K562 (cell line): ENCODE results near the gene MPP7. TPM values are rescaled to one million over a fixed set of nuclear protein-coding genes. Genes with fewer than 3 reads are reported as not detected.

Experiments
- ATAC-seq: fragments of 200-7000 bp; cut with Tn5 transposase; 3 replicates; pipeline ENCODE4 v1.9.1; 2020; ENCODE audit warnings: moderate library complexity
- BruUV-seq: library from RNA; stranded (reverse); fragments of 400-500 nt; replicated peaks from 2 replicates; lab custom pipeline; 2021; lab: Mats Ljungman, UMichigan
- CTCF ChIA-PET: fragments of 300-600 bp; formaldehyde crosslinking; extraction: SDS; loops from one replicate; lab custom pipeline; 2021; ENCODE audit warnings: low intra/inter-chr PET ratio; lab: Yijun Ruan, JAX
- POLR2A ChIA-PET: fragments of 300-600, 350-650 bp; sonication (Branson Sonifier 250); formaldehyde crosslinking; extraction: SDS; loops from one replicate; lab custom pipeline; 2021; ENCODE audit warnings: antibody characterized with exemption, inconsistent platforms; lab: Yijun Ruan, JAX
- DNase-seq, 4 experiments: peaks; one replicate each; pipeline versions ENCODE4 v3.0.0 to v3.0.0-alpha.2; 2011 to 2018; ENCODE audit warnings: low spot score in 3 of 4, mixed read lengths in 3 of 4; ENCODE audit errors: extremely low read depth in 1 of 4
- FAIRE-seq: peaks from 2 replicates; lab custom pipeline; 2011; peaks lifted over from hg19 to GRCh38; lab: Jason Lieb, UNC
- H2AFZ ChIP-seq: 2 replicates; pipeline ENCODE4 v1.6.0; 2011; ENCODE audit warnings: low read depth, low read length, control low read depth, inconsistent platforms
- H3K27ac ChIP-seq: fragments of 200-600 bp; 3 replicates; pipeline ENCODE4 v1.8.0; 2011; ENCODE audit warnings: low read depth, mild to moderate bottlenecking, control low read depth, inconsistent platforms, low read length, moderate library complexity, mixed read lengths; ENCODE audit errors: extremely low read depth
- H3K27me3 ChIP-seq, 2 experiments: fragments of 300-600 bp in 1 of 2; 2 replicates in 1 of 2; 3 replicates in 1 of 2; pipeline versions ENCODE4 v1.6.0 to v1.8.0; 2011; ENCODE audit warnings: inconsistent platforms in 2 of 2, low read length in 2 of 2, mild to moderate bottlenecking in 1 of 2, mixed read lengths in 1 of 2, moderate library complexity in 1 of 2; ENCODE audit not compliant: control insufficient read depth in 2 of 2, insufficient read depth in 2 of 2
- H3K36me3 ChIP-seq: fragments of 300-600 bp; 3 replicates; pipeline ENCODE4 v1.8.0; 2011; ENCODE audit warnings: mild to moderate bottlenecking, low read length, inconsistent platforms; ENCODE audit not compliant: control insufficient read depth, insufficient read depth
- H3K4me1 ChIP-seq, 2 experiments: fragments of 200-600 bp in 1 of 2; replicated peaks in 1 of 2; 2 replicates in 1 of 2; 3 replicates in 1 of 2; pipeline versions ENCODE4 v1.5.1 to v1.8.0; 2011; ENCODE audit warnings: inconsistent platforms in 2 of 2, low read length in 2 of 2, mild to moderate bottlenecking in 1 of 2, mixed read lengths in 1 of 2, moderate library complexity in 1 of 2; ENCODE audit not compliant: control insufficient read depth in 2 of 2, insufficient read depth in 2 of 2
- H3K4me2 ChIP-seq: 2 replicates; pipeline ENCODE4 v1.6.1; 2011; ENCODE audit warnings: low read length, control low read depth, inconsistent platforms, mixed read lengths; ENCODE audit not compliant: insufficient read depth
- H3K4me3 ChIP-seq: fragments of 200-600 bp; sonication (generic), shearing (Covaris generic); 2 replicates; pipeline ENCODE4 v1.5.1; 2016; ENCODE audit warnings: control low read depth, inconsistent platforms
- H3K79me2 ChIP-seq: fragments of 200-600 bp; 3 replicates; pipeline ENCODE4 v1.8.0; 2011; ENCODE audit warnings: low read length, inconsistent platforms; ENCODE audit not compliant: control insufficient read depth, insufficient read depth
- H3K9ac ChIP-seq, 2 experiments: 2 replicates each; pipeline versions ENCODE4 v1.6.0 to v1.6.1; 2011; ENCODE audit warnings: low read depth in 2 of 2, low read length in 2 of 2, control low read depth in 1 of 2, inconsistent platforms in 1 of 2, mild to moderate bottlenecking in 1 of 2, mixed read lengths in 1 of 2; ENCODE audit not compliant: insufficient read depth in 1 of 2
- H3K9me1 ChIP-seq: one replicate; pipeline ENCODE4 v1.6.0; 2011; ENCODE audit warnings: inconsistent platforms, mild to moderate bottlenecking, low read length, moderate library complexity; ENCODE audit not compliant: control insufficient read depth, insufficient read depth
- H3K9me3 ChIP-seq: replicated peaks from 2 replicates; pipeline ENCODE4 v1.5.1; 2011; ENCODE audit warnings: low read depth, low read length, inconsistent platforms; ENCODE audit not compliant: control insufficient read depth, insufficient read depth
- H4K20me1 ChIP-seq: replicated peaks from 2 replicates; pipeline ENCODE4 v1.6.1; 2011; ENCODE audit warnings: low read length, inconsistent platforms, mixed read lengths; ENCODE audit not compliant: control insufficient read depth, insufficient read depth
- ETV5 ChIP-seq: sonication (generic); formaldehyde crosslinking; IDR thresholded peaks from 2 replicates; pipeline ENCODE4 v1.4.0; 2020; ENCODE audit warnings: low read depth, mild to moderate bottlenecking, missing genetic modification reagents
- GTF2E2 ChIP-seq: fragments of 200-800 bp; sonication (Bioruptor generic); IDR thresholded peaks from 2 replicates; pipeline ENCODE4 v1.6.1; 2016; ENCODE audit warnings: missing genetic modification characterization, missing compliant biosample characterization
- HINFP ChIP-seq: fragments of 450-650 bp; conservative IDR thresholded peaks from 2 replicates; pipeline ENCODE4 v1.6.1; 2016; ENCODE audit warnings: missing genetic modification characterization, low read depth, mild to moderate bottlenecking, control low read depth, missing compliant biosample characterization
- HNRNPH1 ChIP-seq: fragments of 200-400 bp; formaldehyde crosslinking; optimal IDR thresholded peaks from 2 replicates; pipeline ENCODE3; 2017; ENCODE audit warnings: low read depth, mild to moderate bottlenecking, low read length, moderate library complexity
- IRF9 ChIP-seq: fragments of 450-650 bp; IDR thresholded peaks from 2 replicates; pipeline ENCODE4 v1.6.1; 2016; ENCODE audit warnings: missing biosample characterization, missing genetic modification characterization
- KHSRP ChIP-seq: fragments of 450-650 bp; IDR thresholded peaks from 2 replicates; pipeline ENCODE4 v1.6.1; 2017
- MAZ ChIP-seq, 2 experiments: fragments of 450-650 bp in 1 of 2; sonication (generic) in 1 of 2; formaldehyde crosslinking; IDR thresholded peaks in 1 of 2; conservative IDR thresholded peaks in 1 of 2; 2 replicates each; pipeline versions ENCODE4 v1.4.0 to v1.5.0; 2020; ENCODE audit warnings: mild to moderate bottlenecking in 1 of 2, missing genetic modification reagents in 1 of 2
- NFE2L1 ChIP-seq: fragments of 450-650 bp; IDR thresholded peaks from 2 replicates; pipeline ENCODE4 v1.6.1; 2016; ENCODE audit warnings: missing genetic modification characterization, low read depth, mild to moderate bottlenecking, missing compliant biosample characterization, moderate library complexity, borderline replicate concordance
- PYGO2 ChIP-seq: fragments of 450-650 bp; IDR thresholded peaks from 2 replicates; pipeline ENCODE4 v1.6.1; 2016; ENCODE audit warnings: mild to moderate bottlenecking, missing genetic modification characterization, moderate library complexity, missing compliant biosample characterization
- SIN3A ChIP-seq, 2 experiments: fragments of 150-350 bp in 1 of 2; IDR thresholded peaks; 2 replicates each; pipeline ENCODE4 v1.6.1; 2011 to 2016; ENCODE audit warnings: borderline replicate concordance in 2 of 2, low read depth in 2 of 2, low read length in 2 of 2, mild to moderate bottlenecking in 2 of 2, moderate library complexity in 2 of 2; ENCODE audit not compliant: control insufficient read depth in 1 of 2
- TAF7 ChIP-seq: fragments of 450-650 bp; IDR thresholded peaks from 2 replicates; pipeline ENCODE4 v1.6.1; 2016; ENCODE audit warnings: missing genetic modification characterization, missing compliant biosample characterization
- TCF7 ChIP-seq: sonication (generic); IDR thresholded peaks from 2 replicates; pipeline ENCODE4 v1.6.1; 2016; ENCODE audit warnings: antibody characterized with exemption, borderline replicate concordance
- YBX1 ChIP-seq: fragments of 450-650 bp; IDR thresholded peaks from 2 replicates; pipeline ENCODE4 v1.7.1; 2016; ENCODE audit warnings: mild to moderate bottlenecking
- YY1 ChIP-seq, 3 experiments: IDR thresholded peaks; 2 replicates each; pipeline ENCODE4 v1.6.1; 2011; ENCODE audit warnings: low read length in 2 of 3, mild to moderate bottlenecking in 2 of 3, moderate library complexity in 2 of 3, borderline replicate concordance in 1 of 3, control low read depth in 1 of 3, low read depth in 1 of 3; ENCODE audit not compliant: insufficient read depth in 3 of 3, insufficient replicate concordance in 2 of 3, control insufficient read depth in 1 of 3, insufficient read length in 1 of 3; ENCODE audit errors: extremely low read depth in 1 of 3
- ZBTB34 ChIP-seq: fragments of 250-450 bp; sonication (Bioruptor Pico); IDR thresholded peaks from 2 replicates; pipeline ENCODE4 v1.8.0; 2021; ENCODE audit warnings: mild to moderate bottlenecking, moderate library complexity
- ZBTB9 ChIP-seq: fragments of 450-650 bp; formaldehyde crosslinking; IDR thresholded peaks from 2 replicates; pipeline ENCODE4 v1.4.0; 2020; ENCODE audit warnings: mild to moderate bottlenecking, moderate library complexity
- ZNF699 ChIP-seq: fragments of 250-450 bp; sonication (Bioruptor Pico); IDR thresholded peaks from 2 replicates; pipeline ENCODE4 v1.8.0; 2021; ENCODE audit warnings: mild to moderate bottlenecking, moderate library complexity; ENCODE audit not compliant: insufficient replicate concordance
- WGBS: fragments of 100-300 bp; shearing (Covaris generic); methylation state at CpG from one replicate; pipeline ENCODE4 v1.1.6; 2016; ENCODE audit warnings: low coverage, mixed read lengths; ENCODE audit not compliant: insufficient coverage; ENCODE audit errors: missing lambda C conversion rate; 5-methylcytosine and 5-hydroxymethylcytosine counted together
- in situ Hi-C: fragments of 300-500 bp; cut with MboI; formaldehyde crosslinking; loops from 4 replicates; pipeline ENCODE4 v1.15.0; 2018; ENCODE audit warnings: inconsistent platforms, mixed read lengths
- intact Hi-C: fragments of 100-400 bp; cut with micrococcal nuclease; formaldehyde crosslinking; loops from 2 replicates; pipeline ENCODE4 v1.14.2; 2022
- polyA plus RNA-seq, 8 experiments: library from polyadenylated mRNA; depleted of rRNA in 4 of 8; stranded (reverse) in 5 of 8; unstranded in 3 of 8; fragments of >200 nt; fragmentation: Nextera tagmentation in 2 of 8; fragmentation: Illumina TruSeq in 1 of 8; extraction: Ambion mirVana in 2 of 8; extraction: Trizol in 1 of 8; gene quantifications; 2 replicates each; pipeline versions ENCODE4 v1.2.1 to v1.2.3, GENCODE V29; 2011 to 2014; ENCODE audit warnings: inconsistent platforms in 1 of 8, missing spikeins in 1 of 8
- total RNA-seq, 7 experiments: library from RNA; depleted of rRNA in 6 of 7; stranded (reverse); fragments of >200 nt in 6 of 7; fragmentation: Illumina TruSeq in 2 of 7; extraction: Trizol in 2 of 7; gene quantifications; 2 replicates each; pipeline versions ENCODE4 v1.2.1 to v1.2.3, GENCODE V29; 2011 to 2021; ENCODE audit warnings: low replicate concordance in 1 of 7

MPP7 gene
- total and polyA plus RNA-seq, 9 of the 15 experiments (the other 6 are each of a cell fraction or from before 2014, with no cell fraction given): 0.03 to 0.50 (median 0.23) TPM

GRCh38 chr10:28343252-28343651, 40.4 kb upstream of the MPP7 start:
- Histone ChIP-seq H3K9me1 (no peaks in the 10 kb centered on the region), H4K20me1 (no peaks in the 10 kb centered on the region), H3K36me3 (no peaks in the 10 kb centered on the region), H3K9ac (no peak overlapping the region), H3K4me1 (no peaks in the 10 kb centered on the region), H3K4me2 (no peak overlapping the region), H3K9me3 (no peaks in the 10 kb centered on the region), H3K27me3 (no peaks in the 10 kb centered on the region), H3K27ac (no peak overlapping the region), H3K79me2 (no peaks in the 10 kb centered on the region), H3K4me3 (no peak overlapping the region), H2AFZ (no peak overlapping the region)
- POLR2A ChIA-PET: no interaction called here
- no peak for FAIRE-seq
- intact Hi-C loops: no loop called here
- BruUV-seq: no TSS peak
- in situ Hi-C loops: no loop called here
- no peak for DNase-seq
- WGBS: 0% methylated on average over 2 of the region's 2 CpGs
- no peak for TF ChIP-seq KHSRP
- TF ChIP-seq GTF2E2: no peak
- no peak for TF ChIP-seq TCF7
- no peak for TF ChIP-seq MAZ (CRISPR knock-in tag; conservative IDR thresholded peaks at IDR 0.05 in 1 of 2, IDR thresholded peaks at IDR 0.05 in 1 of 2)
- no peak for TF ChIP-seq NFE2L1 (tag)
- no peak for TF ChIP-seq ETV5 (CRISPR knock-in tag)
- TF ChIP-seq ZNF699 (CRISPR knock-in tag): no peak
- TF ChIP-seq SIN3A (IDR thresholded peaks at IDR 0.05; ENCODE audit: borderline replicate concordance in 2 of 2, control insufficient read depth in 1 of 2, low read depth in 2 of 2, low read length in 2 of 2): no peak
- no peak for TF ChIP-seq ZBTB9 (CRISPR knock-in tag)
- TF ChIP-seq YBX1: no peak
- TF ChIP-seq YY1 (IDR thresholded peaks at IDR 0.05; ENCODE audit: borderline replicate concordance in 1 of 3, control insufficient read depth in 1 of 3, extremely low read depth in 1 of 3, insufficient read depth in 3 of 3, insufficient read length in 1 of 3, insufficient replicate concordance in 2 of 3, low read depth in 1 of 3, low read length in 2 of 3): no peak
- TF ChIP-seq IRF9 (tag): no peak
- TF ChIP-seq TAF7 (tag): no peak
- TF ChIP-seq ZBTB34 (CRISPR knock-in tag): no peak
- no peak for TF ChIP-seq HNRNPH1
- no peak for TF ChIP-seq HINFP (tag)
- no peak for TF ChIP-seq PYGO2 (tag)
- CTCF ChIA-PET: no interaction called here
- no peak for ATAC-seq
